Activated T-helper 1 cell treated with Interleukin-2 at 50 U/mL for 16 hours (primary cell): ENCODE results near the gene VDR.

Source experiments
- DNase-seq: peaks from one replicate; pipeline ENCODE4 v3.0.0-alpha.2; 2020; ENCODE audit warnings: low read depth

Gene VDR

GRCh38 chr12:47930634-47931033 lies 25.8 kb upstream of the VDR start:
- DNase-seq = no peak

- DNase-seq = no peak
These were observed 22.6 kb upstream of the VDR start for GRCh38 chr12:47927346-47927745.

DNA sequence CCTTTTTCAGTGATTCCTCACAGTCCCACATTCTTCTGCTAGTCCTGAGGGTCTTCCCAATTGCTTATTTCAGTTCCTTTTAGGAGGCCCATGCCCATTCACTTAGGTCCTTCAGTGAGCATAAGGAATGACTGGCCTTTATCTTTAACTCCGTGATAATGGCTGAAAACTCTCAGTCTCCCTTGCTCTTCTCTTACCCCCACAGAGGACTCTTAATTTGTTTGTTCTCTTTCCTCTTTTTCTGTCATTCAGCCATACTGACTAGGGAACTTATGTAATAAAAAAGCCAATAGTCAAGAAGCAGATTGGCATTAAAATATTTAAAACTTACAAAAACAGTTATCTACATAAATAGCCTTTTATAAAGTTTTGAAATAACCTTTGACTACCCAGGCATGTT lies 17.1 kb upstream of the VDR start:
- DNase-seq = no peak

DNA sequence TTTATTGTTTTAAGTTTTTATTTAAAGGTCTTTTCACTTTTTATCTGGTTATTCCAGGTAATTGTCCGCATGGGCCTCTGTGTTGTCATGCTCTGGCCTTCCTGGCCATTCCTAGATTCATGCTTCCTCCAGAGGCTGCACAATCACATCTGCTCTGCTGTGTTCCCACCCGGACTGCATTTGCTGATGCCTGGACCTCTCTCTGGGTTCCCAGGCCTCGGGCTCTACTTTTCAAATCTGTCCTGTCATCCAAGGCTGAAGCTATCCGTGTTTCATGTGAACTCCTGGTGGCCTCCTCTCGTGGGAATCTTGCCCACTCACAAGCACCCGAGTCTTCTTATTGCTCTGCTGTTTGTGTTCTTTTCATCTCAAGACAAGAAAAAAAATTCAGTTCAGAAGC lies 16.1 kb upstream of the VDR start:
- no peak for DNase-seq

- no peak for DNase-seq
These were observed 8.3 kb upstream of the VDR start for GRCh38 chr12:47913081-47913480.

DNA sequence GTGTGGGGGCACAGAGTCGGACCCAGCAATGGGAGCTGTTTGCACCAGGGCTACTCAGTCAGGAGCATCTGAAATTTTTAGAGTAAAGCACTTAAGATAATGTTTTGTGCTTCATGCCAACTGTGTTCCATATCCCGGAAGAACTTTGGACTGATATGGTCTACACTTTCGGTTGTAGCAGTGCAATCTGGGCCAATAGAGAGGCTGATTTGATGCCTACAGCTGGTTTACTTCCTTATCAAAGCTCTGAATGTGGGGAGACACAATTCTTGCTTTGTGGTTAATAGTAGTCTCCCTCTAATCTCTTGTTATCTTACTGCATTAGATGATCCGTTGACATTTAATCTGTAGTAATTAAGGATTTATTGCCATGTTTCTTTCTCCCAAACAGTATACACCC lies 7.8 kb upstream of the VDR start:
- DNase-seq = no peak

- DNase-seq = no peak
These were observed 6.2 kb upstream of the VDR start for GRCh38 chr12:47910981-47911380.

GRCh38 chr12:47910486-47910885 lies 5.7 kb upstream of the VDR start:
- DNase-seq = no peak

GRCh38 chr12:47909839-47910465 lies 5.2 kb upstream of the VDR start:
- DNase-seq = no peak

DNA sequence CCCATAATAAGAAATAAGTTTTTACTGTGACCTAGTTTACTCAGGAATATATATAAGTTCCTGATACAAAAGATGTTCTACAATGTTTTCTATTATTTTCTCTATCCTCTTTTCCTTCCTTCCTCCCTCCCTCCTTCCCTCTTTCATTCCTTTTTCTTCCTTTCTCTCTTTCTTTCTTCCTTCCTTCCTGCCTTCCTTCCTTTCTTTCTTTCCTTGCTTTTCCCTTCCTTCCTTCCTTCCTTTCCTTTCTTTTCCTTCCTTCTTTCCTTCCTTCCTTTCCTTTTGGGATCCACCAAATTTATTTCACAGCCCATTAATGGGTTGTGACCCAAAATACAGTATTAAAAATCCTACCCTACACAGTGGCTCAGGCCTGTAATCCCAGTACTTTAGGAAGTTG lies 3.9 kb upstream of the VDR start:
- no peak for DNase-seq

DNA sequence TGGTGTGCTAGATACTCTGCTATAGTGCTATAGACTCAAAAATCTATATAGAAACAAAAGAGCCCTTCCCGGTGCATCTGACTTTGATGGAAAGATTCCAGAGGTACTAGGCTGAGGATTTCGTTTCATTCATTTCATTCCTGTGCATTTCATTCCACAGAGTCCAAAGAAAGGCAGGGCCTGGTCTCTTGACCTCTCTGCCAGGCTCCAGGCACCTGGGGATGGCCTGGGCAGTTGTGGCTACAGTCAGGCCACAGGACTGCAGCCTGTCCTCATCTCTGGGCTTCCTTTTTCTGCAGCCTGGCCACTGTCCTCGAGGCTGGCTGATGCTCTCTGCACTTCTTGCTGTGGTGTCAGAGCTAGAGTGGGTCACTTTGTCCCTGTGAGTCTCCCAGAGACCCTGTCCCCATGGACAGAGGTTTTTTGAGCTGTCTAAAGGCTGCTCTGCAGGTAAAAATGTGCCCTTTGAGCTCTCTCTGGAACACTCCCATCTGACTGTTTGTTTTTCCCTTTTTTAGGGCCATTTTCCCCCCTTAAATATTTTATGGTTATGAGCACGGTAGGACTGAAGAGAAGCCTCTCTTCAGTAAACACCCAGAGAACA lies 3.2 kb upstream of the VDR start:
- DNase-seq = no peak

DNA sequence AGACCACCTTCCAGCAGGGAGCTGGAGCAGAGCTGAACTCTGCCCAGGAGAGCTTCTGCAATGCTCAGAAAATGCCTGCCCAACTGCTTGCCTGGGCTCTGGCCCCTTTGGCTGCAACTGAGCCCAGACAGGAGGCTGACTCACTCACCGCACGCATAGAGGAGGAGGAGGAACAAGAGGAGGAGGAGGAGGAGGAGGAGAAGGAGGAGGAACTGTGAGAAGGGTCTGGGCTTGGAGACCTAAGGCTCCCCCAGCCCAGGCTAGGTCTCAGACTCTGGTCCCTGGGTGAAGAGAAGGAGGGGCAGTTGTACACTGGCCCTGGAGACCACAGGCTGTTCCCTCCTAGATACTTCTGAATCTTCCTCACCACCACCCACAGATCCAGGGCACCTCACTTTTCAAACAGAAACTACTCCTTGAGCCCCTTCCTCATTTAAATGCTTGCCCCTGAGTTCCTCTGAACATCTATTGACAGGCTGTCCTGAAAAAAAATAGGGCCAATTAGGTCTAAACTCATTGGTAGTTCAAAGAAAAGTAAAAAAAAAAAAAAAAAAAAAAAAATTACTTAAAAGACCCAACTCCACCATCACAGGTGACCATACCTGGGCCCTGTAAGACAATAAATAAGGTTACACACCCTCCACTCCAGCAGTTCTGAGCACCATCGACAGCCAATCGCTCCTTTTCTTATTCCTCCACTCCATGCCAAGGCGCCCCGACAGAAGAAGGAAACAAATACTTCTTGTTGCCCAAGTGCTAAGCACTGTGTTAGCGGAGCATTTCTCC lies 674 bp downstream of the VDR start:
- DNase-seq = peak; percentile 44

GRCh38 chr12:47903151-47903611 lies 1.6 kb downstream of the VDR start:
- DNase-seq = no peak

DNA sequence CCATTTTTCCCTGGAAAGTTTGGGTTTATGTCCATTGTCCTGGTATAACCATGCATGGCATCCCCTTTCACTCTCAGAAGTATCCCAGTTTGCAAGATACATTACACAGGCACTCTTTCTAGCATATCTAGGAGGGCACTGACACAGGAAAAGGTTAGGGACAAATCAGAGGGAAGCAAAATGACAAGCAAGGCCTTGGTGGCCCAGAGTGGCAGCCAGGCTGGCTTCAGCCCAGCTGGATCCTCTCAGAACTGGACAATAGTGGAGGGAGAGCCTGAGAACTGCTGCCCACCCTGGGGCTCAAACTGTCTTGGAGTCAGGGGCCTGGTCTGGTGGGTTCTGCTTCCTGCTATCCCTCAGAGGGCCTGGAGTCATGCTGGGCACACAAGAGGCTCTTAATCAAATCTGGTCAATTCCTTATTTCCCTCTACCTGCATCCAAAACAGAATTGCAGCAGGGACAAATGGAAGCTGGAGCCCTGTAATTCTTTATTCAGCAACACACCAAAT lies 2.6 kb downstream of the VDR start:
- DNase-seq = no peak

GRCh38 chr12:47901718-47902093 lies 3.1 kb downstream of the VDR start:
- no peak for DNase-seq

GRCh38 chr12:47901063-47901717 lies 3.6 kb downstream of the VDR start:
- no peak for DNase-seq

GRCh38 chr12:47900131-47901062 lies 4.4 kb downstream of the VDR start:
- DNase-seq = no peak

DNA sequence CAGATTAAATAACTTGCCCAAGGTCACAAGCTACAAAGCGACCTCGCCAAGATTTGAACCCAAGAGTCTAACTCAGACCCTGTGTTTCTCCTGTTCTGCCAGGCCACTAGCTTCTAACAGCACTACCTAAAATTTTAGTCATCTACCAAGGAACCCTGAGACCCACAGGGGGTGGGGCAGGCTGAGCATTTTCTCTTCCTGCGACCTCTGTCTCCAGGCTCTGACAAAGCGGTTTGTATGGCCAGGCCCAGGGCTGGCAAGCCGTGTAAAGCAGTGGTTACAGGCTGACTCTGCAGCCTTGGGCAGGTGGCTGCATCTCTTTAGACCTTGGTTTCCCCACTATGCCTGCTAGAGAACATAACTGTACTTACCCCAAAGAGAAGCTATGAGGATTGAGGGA lies 5.3 kb downstream of the VDR start:
- no peak for DNase-seq

DNA sequence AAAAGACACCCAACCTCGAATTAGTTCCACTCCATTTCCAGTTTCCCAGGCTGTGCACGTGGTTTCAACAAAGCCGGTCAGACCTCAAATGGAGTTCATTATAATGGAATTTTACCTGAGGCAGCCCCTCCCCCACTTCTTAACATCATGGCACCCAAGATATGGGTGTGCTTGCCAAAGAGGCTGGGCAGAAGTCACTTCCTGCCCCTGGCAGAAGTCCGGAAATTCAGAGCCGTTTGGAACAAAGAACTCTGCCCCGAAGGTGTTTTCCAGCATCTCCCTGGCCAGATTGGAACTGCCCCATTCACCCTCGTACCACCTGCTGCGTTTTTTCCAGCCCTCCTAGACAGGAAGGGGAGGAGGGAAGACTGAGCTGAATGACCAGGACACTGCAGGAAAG lies 8.2 kb downstream of the VDR start:
- DNase-seq = no peak

DNA sequence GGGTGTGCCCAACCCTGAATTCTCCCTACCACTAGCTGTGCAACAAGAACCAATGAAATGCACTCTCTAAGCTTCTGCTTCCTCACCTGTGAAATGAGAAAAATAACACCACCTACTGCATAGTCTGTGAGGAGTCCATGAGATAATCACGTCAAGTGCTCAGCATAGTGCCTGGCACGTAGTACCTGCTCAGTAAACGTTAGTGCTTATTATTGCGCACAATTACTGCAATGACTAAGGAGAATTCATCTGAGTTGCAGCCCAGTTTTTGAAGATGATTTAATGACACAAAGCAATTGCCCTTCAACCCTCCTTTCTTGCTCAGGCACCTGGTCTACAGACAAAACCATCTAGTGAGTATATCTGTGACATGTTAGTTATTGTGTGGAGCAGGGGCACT lies 8.8 kb downstream of the VDR start:
- no peak for DNase-seq

DNA sequence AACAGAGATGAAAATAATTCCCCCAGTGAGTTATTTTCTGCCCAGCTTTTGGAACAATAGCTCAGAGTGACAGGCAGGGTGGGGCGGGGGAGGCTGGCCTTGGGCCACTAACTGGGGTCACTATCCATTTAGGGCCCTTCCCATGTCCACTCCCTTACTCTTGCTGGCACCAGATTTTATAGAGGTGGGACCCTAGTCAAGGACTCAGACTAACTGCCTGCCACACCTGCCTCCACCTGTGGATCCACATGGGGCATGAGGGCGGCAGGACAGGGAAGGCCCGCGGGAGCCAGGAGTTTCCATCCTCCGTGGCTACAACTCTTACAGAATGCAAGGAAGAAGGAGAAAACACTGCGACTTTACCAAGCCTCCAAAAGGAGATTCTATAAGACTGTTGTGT lies 10.1 kb downstream of the VDR start:
- no peak for DNase-seq

- DNase-seq = no peak
These were observed 10.7 kb downstream of the VDR start for GRCh38 chr12:47894068-47894467.
